H1 (cell line): ENCODE data around the gene RASGRF1. TPM values are rescaled to one million over a fixed set of nuclear protein-coding genes. Genes with fewer than 3 reads are reported as not detected.

Source experiments
- EGR1 ChIP-seq: IDR thresholded peaks from 2 replicates; pipeline ENCODE4 v1.6.1; 2011; ENCODE audit warnings: low read depth, low read length, borderline replicate concordance
- EZH2 ChIP-seq: fragments of 200-600 bp; sonication (generic); IDR thresholded peaks from 2 replicates; pipeline ENCODE4 v1.7.1; 2012; ENCODE audit warnings: low read depth, mild to moderate bottlenecking, moderate library complexity, low read length, inconsistent platforms; ENCODE audit not compliant: severe bottlenecking
- HDAC2 ChIP-seq, 2 experiments: fragments of 300-600 bp in 1 of 2; sonication (generic) in 1 of 2; IDR thresholded peaks; 2 replicates each; pipeline ENCODE4 v1.6.1; 2011 to 2012; ENCODE audit warnings: low read depth in 2 of 2, low read length in 2 of 2, mild to moderate bottlenecking in 2 of 2, moderate library complexity in 2 of 2, borderline replicate concordance in 1 of 2, inconsistent platforms in 1 of 2
- POLR2AphosphoS5 ChIP-seq: IDR thresholded peaks from 2 replicates; pipeline ENCODE4 v1.6.1; 2011; ENCODE audit warnings: low read depth, low read length
- RFX5 ChIP-seq: IDR thresholded peaks from 2 replicates; pipeline ENCODE4 v1.6.1; 2011; ENCODE audit warnings: low read depth, low read length, improper control_type of control experiment, borderline replicate concordance
- RXRA ChIP-seq: IDR thresholded peaks from 2 replicates; pipeline ENCODE4 v1.6.1; 2011; ENCODE audit warnings: low read depth, mild to moderate bottlenecking, low read length, moderate library complexity; ENCODE audit not compliant: insufficient read depth
- TEAD4 ChIP-seq: IDR thresholded peaks from 2 replicates; pipeline ENCODE4 v1.6.1; 2012; ENCODE audit warnings: low read depth, low read length, inconsistent platforms, mixed read lengths
- polyA plus RNA-seq, 7 experiments: library from polyadenylated mRNA; depleted of rRNA in 3 of 7; stranded (reverse) in 5 of 7; unstranded in 2 of 7; fragments of >200 nt in 5 of 7; fragments of 200-250 nt in 2 of 7; gene quantifications; 1 replicate in 5 of 7; 2 replicates in 1 of 7; 4 replicates in 1 of 7; pipeline versions ENCODE4 v1.2.1 to v1.2.3, GENCODE V29; 2011 to 2013; ENCODE audit warnings: missing spikeins in 2 of 7, mixed read lengths in 2 of 7
- total RNA-seq: library from RNA; stranded (reverse); fragmentation: NEBNext Ultra II Directional; extraction: Animal tissue kit (Norgen Biotek cat#: 25700); gene quantifications from 2 replicates; pipeline ENCODE4 v1.2.1, GENCODE V29; 2021

Gene RASGRF1
- total and polyA plus RNA-seq, 2 of the 8 experiments (the other 6 are each of a cell fraction or from before 2014, with no cell fraction given): 0.42 to 0.67 TPM

- TF ChIP-seq EZH2 (no peak), RXRA (no peak), EGR1 (no peak), POLR2AphosphoS5 (no peak), HDAC2 (IDR thresholded peaks at IDR 0.05; ENCODE audit: borderline replicate concordance in 1 of 2, low read depth in 2 of 2, low read length in 2 of 2) (no peak), RFX5 (no peak), TEAD4 (no peak)
- TF ChIP-seq, all 59 proteins: peak for 0
Measured at GRCh38 chr15:79010278-79010677, 80.3 kb downstream of the RASGRF1 start (continued).
